ENCODE data around the gene REEP3.

The REEP3 gene

GRCh38 chr10:63588436-63589167, 67.4 kb downstream of the REEP3 start:
- no peak for DNase-seq (ENCODE audit: low read depth)

GRCh38 chr10:63591600-63592379, 70.6 kb downstream of the REEP3 start:
- no peak for DNase-seq (ENCODE audit: low read depth)

- no peak for DNase-seq (ENCODE audit: low read depth)
These were observed 72.4 kb downstream of the REEP3 start for GRCh38 chr10:63593576-63593975.

GRCh38 chr10:63595072-63595471, 73.9 kb downstream of the REEP3 start:
- no peak for DNase-seq (ENCODE audit: low read depth)

- DNase-seq (ENCODE audit: low read depth) = no peak
These were observed 75.7 kb downstream of the REEP3 start for GRCh38 chr10:63596924-63597323.

GRCh38 chr10:63600540-63600939, 79.3 kb downstream of the REEP3 start:
- no peak for DNase-seq (ENCODE audit: low read depth)

- DNase-seq (ENCODE audit: low read depth) = no peak
These were observed 82.7 kb downstream of the REEP3 start for GRCh38 chr10:63603709-63604445.

- no peak for DNase-seq (ENCODE audit: low read depth)
These were observed 84.2 kb downstream of the REEP3 start for GRCh38 chr10:63605197-63605967.

GRCh38 chr10:63608511-63608910, 87.3 kb downstream of the REEP3 start:
- no peak for DNase-seq (ENCODE audit: low read depth)

- no peak for DNase-seq (ENCODE audit: low read depth)
These were observed 89.9 kb downstream of the REEP3 start for GRCh38 chr10:63611078-63611477.

- no peak for DNase-seq (ENCODE audit: low read depth)
These were observed 93.2 kb downstream of the REEP3 start for GRCh38 chr10:63614371-63614891.

GRCh38 chr10:63618552-63618951, 97.4 kb downstream of the REEP3 start:
- no peak for DNase-seq (ENCODE audit: low read depth)

GRCh38 chr10:63619426-63619825, 98.2 kb downstream of the REEP3 start:
- DNase-seq (ENCODE audit: low read depth) = no peak

- no peak for DNase-seq (ENCODE audit: low read depth)
These were observed 100.9 kb downstream of the REEP3 start for GRCh38 chr10:63622097-63622496.

- no peak for DNase-seq (ENCODE audit: low read depth)
These were observed 103.5 kb downstream of the REEP3 start for GRCh38 chr10:63624701-63625100.

- no peak for DNase-seq (ENCODE audit: low read depth)
These were observed 106.2 kb downstream of the REEP3 start for GRCh38 chr10:63627396-63627795.

- DNase-seq (ENCODE audit: low read depth) = no peak
These were observed 106.7 kb downstream of the REEP3 start for GRCh38 chr10:63627881-63628296.

- DNase-seq (ENCODE audit: low read depth) = no peak
These were observed 107.5 kb downstream of the REEP3 start for GRCh38 chr10:63628526-63629362.

- DNase-seq (ENCODE audit: low read depth) = peak; percentile 63
These were observed 108.3 kb downstream of the REEP3 start for GRCh38 chr10:63629363-63630084.
